Vagina (tissue), 2 donors: ENCODE measurements around the gene COPS2. TPM values are rescaled to one million over a fixed set of nuclear protein-coding genes. Genes with fewer than 3 reads are reported as not detected.

Source experiments
- DNase-seq, 2 donors: peaks; one replicate each; pipeline ENCODE4 v3.0.0-alpha.2; 2017; ENCODE audit errors: extremely low spot score in 2 of 2
- H3K27ac ChIP-seq: fragments of 200-600 bp; sonication (generic); one replicate; pipeline ENCODE4 v1.5.1; 2019
- H3K27me3 ChIP-seq: fragments of 200-600 bp; sonication (generic); one replicate; pipeline ENCODE4 v1.5.1; 2019
- H3K36me3 ChIP-seq, 2 donors: fragments of 200-600 bp; sonication (generic); one replicate each; pipeline ENCODE4 v1.5.1; 2017 to 2019
- H3K4me1 ChIP-seq: fragments of 200-600 bp; sonication (generic); one replicate; pipeline ENCODE4 v1.5.1; 2019
- H3K4me3 ChIP-seq, 2 donors: fragments of 200-600 bp; sonication (generic); 1 replicate in 1 of 2; 2 replicates in 1 of 2; pipeline ENCODE4 v1.5.1; 2016 to 2019
- H3K9me3 ChIP-seq: fragments of 200-600 bp; sonication (generic); one replicate; pipeline ENCODE4 v1.5.1; 2019
- POLR2A ChIP-seq, 2 donors: fragments of 450-650 bp; IDR thresholded peaks; one replicate each; pipeline ENCODE4 v1.6.1; 2017; ENCODE audit warnings: antibody characterized with exemption in 2 of 2, mild to moderate bottlenecking in 2 of 2, moderate library complexity in 2 of 2
- POLR2AphosphoS5 ChIP-seq, 2 donors: sonication (generic); formaldehyde crosslinking; IDR thresholded peaks; one replicate each; pipeline ENCODE4 v1.9.0; 2017; ENCODE audit warnings: antibody characterized with exemption in 2 of 2, mild to moderate bottlenecking in 2 of 2, low read depth in 1 of 2; ENCODE audit not compliant: insufficient read depth in 1 of 2
- intact Hi-C: fragments of 100-400 bp; cut with DNase I; formaldehyde crosslinking; loops from one replicate; pipeline ENCODE4 v1.15.1; 2023
- total RNA-seq: library from RNA; depleted of rRNA; stranded (reverse); fragments of >200 nt; gene quantifications from one replicate; pipeline ENCODE4 v1.2.3, GENCODE V29; 2016
- TF ChIP-seq, protein P1 (sequence below), 3 experiments: fragments of 450-650 bp in 2 of 3; fragments of 200-600 bp in 1 of 3; sonication (generic) in 1 of 3; IDR thresholded peaks; one replicate each; pipeline ENCODE4 v1.5.1; 2017 to 2019; ENCODE audit warnings: antibody characterized with exemption in 3 of 3, mild to moderate bottlenecking in 2 of 3, moderate library complexity in 2 of 3

COPS2 gene
- total RNA-seq, 1 donor from 2014 or later: 45.2 TPM

DNA sequence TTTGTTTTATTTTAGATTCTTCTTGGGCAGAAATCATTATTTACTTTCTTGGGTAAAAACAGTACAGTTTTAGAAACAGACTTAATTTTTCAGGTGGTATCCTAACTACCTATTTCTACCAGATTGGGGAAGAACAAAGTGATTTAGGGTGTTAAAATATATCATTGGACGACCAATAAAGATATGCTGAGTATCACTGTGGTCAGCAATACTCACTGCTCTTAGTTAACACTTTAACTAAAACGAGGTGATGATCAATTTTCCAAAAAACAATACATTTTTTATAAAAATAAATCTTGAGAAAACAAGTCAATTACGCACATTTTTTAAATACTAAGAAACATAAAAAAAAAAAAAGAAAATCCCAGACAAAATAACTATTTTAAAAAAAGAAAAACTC is 3.6 kb downstream of the COPS2 start:
- peaks cover 61% of the 10 kb centered on the region for H3K4me1 ChIP-seq
- intact Hi-C loops: no loop called here
- no peak for DNase-seq

DNA sequence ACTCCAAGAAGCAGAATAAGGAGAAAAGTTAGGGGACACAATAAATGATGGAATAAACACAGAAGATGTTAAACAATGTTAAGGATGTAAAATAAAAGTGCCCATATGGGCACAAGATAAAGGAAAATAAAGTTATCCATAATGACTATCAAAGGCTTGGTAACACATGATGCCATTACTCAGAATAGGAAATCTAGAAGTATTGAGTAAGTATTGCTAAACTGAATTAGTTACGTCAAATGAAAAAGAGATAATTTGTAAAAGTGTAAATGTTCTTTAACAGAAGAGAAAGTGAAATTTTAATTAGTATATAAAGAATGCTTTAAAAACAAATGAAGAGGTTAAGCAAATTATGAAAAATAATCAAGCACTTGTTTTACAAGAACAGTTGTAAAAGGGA is 6.7 kb downstream of the COPS2 start:
- Histone ChIP-seq H3K9me3 (no peaks in the 10 kb centered on the region), H3K27ac (no peak overlapping the region), H3K36me3 (peaks cover 0 to 4% of the 10 kb centered on the region in 2 donors), H3K4me3 (no peak overlapping the region), H3K4me1 (peaks cover 65% of the 10 kb centered on the region), H3K27me3 (no peaks in the 10 kb centered on the region)
- intact Hi-C loops: loop anchor here (10.0 kb wide), 1 partner anchor 284 kb away; no protein-coding TSS in a partner anchor
- no peak for DNase-seq
- TF ChIP-seq POLR2A (IDR thresholded peaks at IDR 0.05) (no peak), POLR2AphosphoS5 (IDR thresholded peaks at IDR 0.05; ENCODE audit: insufficient read depth in 1 of 2, low read depth in 1 of 2) (no peak)
- TF ChIP-seq, protein P1, sequence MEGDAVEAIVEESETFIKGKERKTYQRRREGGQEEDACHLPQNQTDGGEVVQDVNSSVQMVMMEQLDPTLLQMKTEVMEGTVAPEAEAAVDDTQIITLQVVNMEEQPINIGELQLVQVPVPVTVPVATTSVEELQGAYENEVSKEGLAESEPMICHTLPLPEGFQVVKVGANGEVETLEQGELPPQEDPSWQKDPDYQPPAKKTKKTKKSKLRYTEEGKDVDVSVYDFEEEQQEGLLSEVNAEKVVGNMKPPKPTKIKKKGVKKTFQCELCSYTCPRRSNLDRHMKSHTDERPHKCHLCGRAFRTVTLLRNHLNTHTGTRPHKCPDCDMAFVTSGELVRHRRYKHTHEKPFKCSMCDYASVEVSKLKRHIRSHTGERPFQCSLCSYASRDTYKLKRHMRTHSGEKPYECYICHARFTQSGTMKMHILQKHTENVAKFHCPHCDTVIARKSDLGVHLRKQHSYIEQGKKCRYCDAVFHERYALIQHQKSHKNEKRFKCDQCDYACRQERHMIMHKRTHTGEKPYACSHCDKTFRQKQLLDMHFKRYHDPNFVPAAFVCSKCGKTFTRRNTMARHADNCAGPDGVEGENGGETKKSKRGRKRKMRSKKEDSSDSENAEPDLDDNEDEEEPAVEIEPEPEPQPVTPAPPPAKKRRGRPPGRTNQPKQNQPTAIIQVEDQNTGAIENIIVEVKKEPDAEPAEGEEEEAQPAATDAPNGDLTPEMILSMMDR (IDR thresholded peaks at IDR 0.05): no peak

More for the DNA sequence above, 3.6 kb downstream of the COPS2 start:
- no peaks in the 10 kb centered on the region for H3K9me3 ChIP-seq
- H3K27me3 ChIP-seq: no peaks in the 10 kb centered on the region
- H3K27ac ChIP-seq: no peak overlapping the region
- H3K4me3 ChIP-seq: no peak overlapping the region
- no peaks in the 10 kb centered on the region for H3K36me3 ChIP-seq
- TF ChIP-seq, protein P1 (IDR thresholded peaks at IDR 0.05): no peak
- no peak for TF ChIP-seq POLR2AphosphoS5 (IDR thresholded peaks at IDR 0.05; ENCODE audit: insufficient read depth in 1 of 2, low read depth in 1 of 2)
- TF ChIP-seq POLR2A (IDR thresholded peaks at IDR 0.05): no peak

DNA sequence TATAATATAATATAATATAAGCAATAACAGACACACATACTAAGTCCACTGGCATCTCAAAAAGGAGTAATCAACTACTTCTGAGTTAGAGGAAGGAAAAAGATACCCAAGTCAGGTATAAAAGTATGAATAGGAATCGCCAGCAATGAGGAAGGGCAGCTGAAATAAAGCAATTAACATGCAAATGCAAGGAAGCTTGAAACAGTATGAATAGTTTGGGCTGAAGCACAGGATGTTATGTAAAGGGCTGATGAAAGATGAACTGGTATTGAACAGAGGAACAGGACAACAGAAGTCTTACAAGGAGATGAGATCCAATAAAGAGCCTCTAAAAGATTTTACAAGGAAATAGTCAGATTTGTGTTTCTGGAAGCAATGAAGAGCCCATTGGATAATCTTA is 7.1 kb downstream of the COPS2 start:
- H3K36me3 ChIP-seq: peaks cover 0 to 9% of the 10 kb centered on the region in 2 donors
- peaks cover 61% of the 10 kb centered on the region for H3K4me1 ChIP-seq
- H3K9me3 ChIP-seq: no peaks in the 10 kb centered on the region
- H3K4me3 ChIP-seq: no peak overlapping the region
- TF ChIP-seq POLR2AphosphoS5 (IDR thresholded peaks at IDR 0.05; ENCODE audit: insufficient read depth in 1 of 2, low read depth in 1 of 2): no peak
- no peak for TF ChIP-seq POLR2A (IDR thresholded peaks at IDR 0.05)
- TF ChIP-seq, protein P1 (IDR thresholded peaks at IDR 0.05): no peak
- no peak overlapping the region for H3K27ac ChIP-seq
- intact Hi-C loops: loop anchor here (10.0 kb wide), 1 partner anchor 283 kb away; no protein-coding TSS in a partner anchor
- H3K27me3 ChIP-seq: no peaks in the 10 kb centered on the region
- no peak for DNase-seq

DNA sequence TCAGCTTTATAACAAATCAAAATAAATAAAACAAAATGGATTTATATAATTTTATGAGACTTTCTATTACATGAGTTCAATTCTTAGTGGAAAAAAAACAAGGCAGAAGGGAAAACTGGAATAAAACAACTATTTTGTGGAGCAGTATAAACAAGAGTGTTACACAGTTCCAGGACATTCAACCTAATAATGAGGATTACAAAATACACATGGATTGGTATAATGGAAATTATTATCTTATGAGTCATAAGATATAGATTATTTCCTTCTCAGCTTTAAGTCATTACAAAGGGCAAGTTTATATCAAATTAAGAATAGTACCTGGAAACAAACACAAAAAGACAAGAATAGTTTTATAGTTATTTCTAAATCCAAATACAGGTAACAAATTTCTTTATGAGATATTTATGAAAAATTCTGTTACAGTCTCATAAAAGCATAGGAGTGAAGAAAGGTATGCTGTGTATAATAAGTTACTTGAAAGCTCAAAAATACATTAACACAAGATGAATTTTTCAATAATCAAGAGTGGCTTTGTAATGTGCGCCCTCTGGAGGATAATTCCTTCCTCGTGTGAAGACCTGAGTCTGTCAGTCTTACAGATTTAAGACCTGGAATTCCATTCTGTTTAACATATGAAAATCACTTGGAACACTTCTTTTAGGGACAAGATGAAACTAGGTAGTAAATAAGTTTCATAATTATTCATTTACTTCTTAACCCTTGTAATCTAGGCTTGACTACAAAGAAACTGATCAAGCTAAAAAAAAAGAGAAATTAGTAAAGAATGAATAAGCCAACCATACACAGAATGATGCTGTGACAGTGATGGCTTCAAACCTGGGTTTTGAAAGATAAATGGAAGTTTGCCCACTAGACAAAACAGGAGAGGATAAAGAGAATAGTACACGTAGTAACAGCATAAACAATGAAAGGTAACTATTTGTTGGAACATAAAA is 9.5 kb downstream of the COPS2 start:
- Histone ChIP-seq H3K4me1 (peaks cover 51% of the 10 kb centered on the region), H3K27ac (no peak overlapping the region)
- TF ChIP-seq POLR2AphosphoS5 (IDR thresholded peaks at IDR 0.05; ENCODE audit: insufficient read depth in 1 of 2, low read depth in 1 of 2): no peak
- TF ChIP-seq, protein P1 (IDR thresholded peaks at IDR 0.05): peak in 1 of 3 experiments; percentile 34
- no peak for TF ChIP-seq POLR2A (IDR thresholded peaks at IDR 0.05)

More for the DNA sequence above, 9.5 kb downstream of the COPS2 start:
- H3K27me3 ChIP-seq: no peaks in the 10 kb centered on the region
- H3K9me3 ChIP-seq: no peaks in the 10 kb centered on the region
- no peak for DNase-seq
- intact Hi-C loops: loop anchor here (10.0 kb wide), 1 partner anchor 281 kb away; no protein-coding TSS in a partner anchor
- peaks cover 0 to 29% of the 10 kb centered on the region in 2 donors for H3K36me3 ChIP-seq
- H3K4me3 ChIP-seq: no peak overlapping the region
